Mucosa of stomach (tissue), 1 donor: Measurements from ENCODE around the gene CLMN.
A peak's percentile ranks its signal among the peaks of the same experiment; 100 is the strongest.

Experiments
- H3K27me3 ChIP-seq: one replicate; pipeline ENCODE4 v1.7.0; 2013; ENCODE audit warnings: mild to moderate bottlenecking, low read length; ENCODE audit not compliant: control insufficient read depth, insufficient read depth
- H3K36me3 ChIP-seq: one replicate; pipeline ENCODE4 v1.7.0; 2013; ENCODE audit warnings: low read length; ENCODE audit not compliant: control insufficient read depth, insufficient read depth
- H3K4me1 ChIP-seq: one replicate; pipeline ENCODE4 v1.7.0; 2013; ENCODE audit warnings: mild to moderate bottlenecking, low read length; ENCODE audit not compliant: control insufficient read depth, insufficient read depth
- H3K4me3 ChIP-seq: one replicate; pipeline ENCODE4 v1.7.0; 2013; ENCODE audit warnings: low read length
- H3K9ac ChIP-seq: one replicate; pipeline ENCODE4 v1.7.0; 2013; ENCODE audit warnings: mild to moderate bottlenecking, low read length, moderate library complexity
- H3K9me3 ChIP-seq: one replicate; pipeline ENCODE4 v1.7.0; 2013; ENCODE audit warnings: mild to moderate bottlenecking, low read length, moderate library complexity; ENCODE audit not compliant: control insufficient read depth
- donor health status: Pancreatic carcinoma.

The CLMN gene

DNA sequence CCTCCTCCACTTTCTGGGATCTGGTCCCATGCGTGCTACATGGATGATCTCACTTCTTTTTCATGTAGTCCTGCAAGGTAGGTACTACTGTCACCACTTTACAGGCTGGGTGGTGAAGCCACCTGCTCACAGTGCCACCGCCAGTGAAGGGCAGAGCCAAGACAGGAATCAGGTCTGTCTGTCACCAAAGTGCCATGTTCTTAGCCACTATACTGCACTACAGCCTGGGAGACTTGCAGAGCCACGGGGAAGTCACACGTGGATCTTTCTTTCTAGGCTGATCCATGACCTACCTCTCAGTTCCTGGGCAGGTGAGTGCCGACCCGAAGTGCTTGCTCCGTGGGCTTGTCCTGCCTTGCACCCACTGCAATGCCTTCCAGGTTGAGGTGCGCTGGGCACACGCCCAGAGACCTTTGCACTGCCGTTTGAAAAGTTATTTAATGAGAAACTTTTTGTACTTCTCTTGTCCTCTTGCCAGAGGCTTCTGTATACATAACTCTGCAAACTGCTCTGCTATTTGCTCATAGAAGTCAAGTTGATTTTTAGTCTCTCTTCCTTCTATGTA lies 19.7 kb upstream of the CLMN start:
- Histone ChIP-seq H3K9me3 (no peaks in the 10 kb centered on the region), H3K4me3 (no peak overlapping the region), H3K36me3 (no peaks in the 10 kb centered on the region), H3K4me1 (peaks cover 29% of the 10 kb centered on the region), H3K27me3 (no peaks in the 10 kb centered on the region), H3K9ac (peak overlapping the region; percentile 33)

DNA sequence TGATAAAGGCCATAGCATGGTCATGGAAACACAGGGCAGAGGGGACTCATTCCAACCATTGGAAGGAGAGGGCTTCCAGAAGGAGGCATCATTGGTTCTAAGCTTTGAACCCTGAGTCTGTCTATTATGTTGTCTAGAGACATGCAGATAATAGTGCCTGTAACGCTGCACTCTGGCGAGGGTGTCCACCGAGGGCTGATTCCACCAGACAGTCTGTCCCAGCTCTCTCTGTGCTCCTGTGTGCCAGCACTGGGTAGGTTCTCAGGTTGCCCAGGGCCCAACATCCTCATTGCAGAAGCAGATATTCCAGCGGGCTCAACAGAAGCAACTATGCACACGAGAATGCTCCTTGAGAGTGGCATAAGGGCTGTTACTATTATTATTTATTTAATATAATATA lies 18.7 kb upstream of the CLMN start:
- H3K4me1 ChIP-seq: peaks cover 29% of the 10 kb centered on the region

DNA sequence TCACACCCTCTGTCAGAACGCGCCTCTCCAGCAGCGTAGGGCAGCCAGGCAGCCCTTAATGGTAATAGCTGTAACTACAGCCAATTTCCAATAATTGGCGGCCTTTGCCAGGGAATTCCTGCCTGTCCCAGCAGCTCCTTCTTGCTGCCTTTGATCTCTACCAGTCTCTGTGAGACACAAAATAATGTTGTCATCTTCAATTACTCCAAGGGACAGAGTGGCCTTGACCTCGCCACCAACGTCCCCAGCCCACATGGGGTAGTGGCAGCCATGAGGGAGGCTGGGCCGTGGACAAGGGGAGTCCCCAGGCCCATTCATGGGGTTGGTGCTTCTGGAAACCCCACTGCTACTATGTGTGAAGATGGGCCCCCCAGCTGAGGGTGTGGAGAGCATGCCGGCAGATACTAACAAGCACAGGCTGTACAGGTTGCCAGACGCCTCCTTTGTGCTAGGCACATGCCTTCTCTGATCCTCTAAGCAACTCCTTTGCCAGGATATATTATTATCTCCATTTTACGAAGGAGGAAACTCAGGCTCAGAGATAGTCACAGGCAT lies 17.4 kb upstream of the CLMN start:
- H3K36me3 ChIP-seq: no peaks in the 10 kb centered on the region
- no peaks in the 10 kb centered on the region for H3K9me3 ChIP-seq
- H3K27me3 ChIP-seq: no peaks in the 10 kb centered on the region
- H3K4me1 ChIP-seq: peaks cover 39% of the 10 kb centered on the region
- no peak overlapping the region for H3K4me3 ChIP-seq
- H3K9ac ChIP-seq: no peak overlapping the region

More for the DNA sequence above, 18.7 kb upstream of the CLMN start:
- Histone ChIP-seq H3K9ac (no peak overlapping the region), H3K9me3 (no peaks in the 10 kb centered on the region), H3K36me3 (no peaks in the 10 kb centered on the region), H3K4me3 (no peak overlapping the region), H3K27me3 (no peaks in the 10 kb centered on the region)

DNA sequence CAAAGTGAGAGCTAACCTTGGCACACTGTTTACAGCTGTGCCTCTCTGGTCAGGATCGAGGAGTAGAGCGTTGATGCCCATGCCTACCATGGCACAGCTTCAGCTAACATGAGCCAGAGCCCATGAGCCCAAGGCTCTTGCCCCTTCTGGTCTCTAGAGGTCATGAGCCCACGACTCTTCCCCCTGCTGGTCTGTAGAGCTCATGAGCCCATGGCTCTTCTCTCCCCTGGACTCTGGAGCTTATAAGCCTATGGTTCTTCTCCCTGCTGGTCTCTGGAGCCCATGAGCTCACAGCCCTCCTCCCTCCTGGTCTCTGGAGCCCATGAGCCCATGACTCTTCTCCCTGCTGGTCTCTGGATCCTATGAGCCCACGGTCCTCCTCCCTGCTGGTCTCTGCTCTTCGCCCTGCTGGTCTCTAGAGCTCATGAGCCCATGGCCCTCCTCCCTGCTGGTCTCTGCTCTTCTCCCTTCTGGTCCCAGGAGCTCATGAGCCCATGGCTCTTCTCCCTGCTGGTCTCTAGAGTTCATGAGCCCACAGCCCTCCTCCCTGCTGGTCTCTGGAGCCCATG lies 16.6 kb upstream of the CLMN start:
- H3K9ac ChIP-seq: no peak overlapping the region
- H3K4me3 ChIP-seq: no peak overlapping the region
- H3K36me3 ChIP-seq: no peaks in the 10 kb centered on the region
- no peaks in the 10 kb centered on the region for H3K27me3 ChIP-seq
- H3K9me3 ChIP-seq: no peaks in the 10 kb centered on the region
- peaks cover 48% of the 10 kb centered on the region for H3K4me1 ChIP-seq

DNA sequence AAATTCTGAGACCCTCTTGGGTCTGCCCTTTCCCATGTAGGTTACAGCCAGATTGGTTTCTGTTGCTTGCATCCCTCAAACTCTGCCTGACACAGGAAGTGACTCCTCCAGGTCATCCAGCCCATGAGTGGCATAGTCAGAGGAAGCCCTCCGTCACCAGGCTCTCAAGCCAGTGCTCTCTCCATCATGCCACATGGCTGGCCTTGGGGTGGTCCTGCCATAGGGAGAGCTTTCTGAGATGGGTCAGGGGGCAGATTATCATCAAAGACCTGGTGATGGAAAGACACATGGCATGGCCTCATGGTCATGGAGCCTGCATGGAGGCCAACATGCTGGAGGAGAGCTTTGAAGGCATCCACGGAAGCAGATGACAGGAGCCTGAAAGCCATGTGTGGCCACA lies 15.4 kb upstream of the CLMN start:
- Histone ChIP-seq H3K9ac (no peak overlapping the region), H3K27me3 (no peaks in the 10 kb centered on the region), H3K4me3 (no peak overlapping the region)

DNA sequence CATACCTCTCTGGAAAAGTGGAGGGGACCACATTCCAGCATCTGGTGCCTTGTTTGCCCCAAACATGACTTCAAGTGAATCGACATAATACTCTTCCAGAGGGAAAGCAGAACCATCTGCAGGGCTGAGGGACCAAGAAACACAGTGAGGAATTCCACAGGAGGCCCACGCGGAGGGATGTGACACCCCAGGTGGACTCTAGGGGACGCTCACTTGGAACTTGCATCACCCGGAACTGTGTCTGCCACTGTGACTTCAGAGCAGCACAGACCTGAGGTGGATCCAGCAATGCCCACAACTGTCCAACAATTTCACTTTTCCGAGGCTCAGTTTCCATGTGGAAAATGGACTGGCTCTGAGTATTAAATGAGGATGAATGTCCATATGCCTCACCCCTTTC lies 14.3 kb upstream of the CLMN start:
- Histone ChIP-seq H3K4me3 (no peak overlapping the region), H3K27me3 (no peaks in the 10 kb centered on the region), H3K9ac (no peak overlapping the region), H3K4me1 (peaks cover 35% of the 10 kb centered on the region), H3K9me3 (no peaks in the 10 kb centered on the region), H3K36me3 (no peaks in the 10 kb centered on the region)

More for the DNA sequence above, 15.4 kb upstream of the CLMN start:
- Histone ChIP-seq H3K9me3 (no peaks in the 10 kb centered on the region), H3K36me3 (no peaks in the 10 kb centered on the region), H3K4me1 (peaks cover 42% of the 10 kb centered on the region)

DNA sequence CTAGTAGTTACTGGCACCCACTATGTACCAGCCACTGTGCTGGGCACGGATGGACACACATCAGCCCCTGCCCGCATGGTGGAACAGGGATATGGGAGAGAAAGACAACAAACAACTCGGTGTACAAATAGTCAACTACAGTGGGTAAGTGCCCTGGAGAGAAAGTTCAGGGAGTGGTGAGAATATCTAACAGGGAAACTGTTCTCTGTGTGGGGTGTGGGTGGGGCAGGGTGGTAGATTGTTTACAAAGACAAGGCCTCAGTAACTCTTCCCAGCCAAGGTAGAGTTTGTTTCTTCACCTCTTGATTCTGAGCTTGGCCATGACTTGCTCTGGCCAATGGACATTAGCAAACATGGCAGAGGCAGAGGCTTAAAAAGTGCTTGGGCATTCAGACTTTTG lies 12.9 kb upstream of the CLMN start:
- no peaks in the 10 kb centered on the region for H3K9me3 ChIP-seq
- H3K4me1 ChIP-seq: peaks cover 31% of the 10 kb centered on the region
- H3K36me3 ChIP-seq: no peaks in the 10 kb centered on the region
- no peak overlapping the region for H3K9ac ChIP-seq
- no peaks in the 10 kb centered on the region for H3K27me3 ChIP-seq
- H3K4me3 ChIP-seq: no peak overlapping the region

DNA sequence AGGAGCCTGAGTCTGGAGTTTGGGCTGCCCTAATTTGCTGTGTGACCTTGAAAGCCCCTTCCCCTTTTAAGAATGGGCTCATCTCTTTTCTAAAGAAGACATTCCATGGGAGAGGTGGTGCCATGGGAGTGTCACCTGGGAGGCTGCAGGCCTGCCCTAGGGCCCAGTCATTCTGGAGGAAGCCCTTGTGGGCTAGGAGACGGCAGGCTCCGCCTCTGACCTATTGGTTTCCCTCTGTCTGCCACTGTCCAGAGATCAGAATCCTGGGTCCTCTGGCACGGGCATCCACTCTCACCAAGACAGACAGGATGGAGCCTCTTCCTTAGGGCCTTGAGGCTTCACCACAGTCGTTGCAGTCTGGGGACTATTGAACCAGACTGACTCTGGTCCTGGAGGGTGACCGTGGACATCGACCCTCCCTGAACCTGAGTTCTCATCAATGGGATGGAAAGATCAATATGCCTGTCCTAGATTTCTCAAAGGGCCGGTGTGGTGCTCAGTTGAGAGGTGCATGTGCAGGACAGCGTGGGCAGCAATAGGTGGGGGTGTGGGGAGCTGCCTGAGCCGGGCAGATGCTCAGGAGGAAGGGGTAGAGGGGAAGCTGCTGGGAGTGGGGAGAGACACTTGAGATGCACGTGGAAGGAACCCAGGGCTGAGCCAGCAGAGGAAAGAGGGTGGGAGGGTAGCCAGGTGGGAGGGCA lies 12.2 kb upstream of the CLMN start:
- Histone ChIP-seq H3K27me3 (no peaks in the 10 kb centered on the region), H3K4me3 (no peak overlapping the region), H3K9ac (no peak overlapping the region), H3K4me1 (peaks cover 24% of the 10 kb centered on the region), H3K36me3 (no peaks in the 10 kb centered on the region), H3K9me3 (no peaks in the 10 kb centered on the region)

DNA sequence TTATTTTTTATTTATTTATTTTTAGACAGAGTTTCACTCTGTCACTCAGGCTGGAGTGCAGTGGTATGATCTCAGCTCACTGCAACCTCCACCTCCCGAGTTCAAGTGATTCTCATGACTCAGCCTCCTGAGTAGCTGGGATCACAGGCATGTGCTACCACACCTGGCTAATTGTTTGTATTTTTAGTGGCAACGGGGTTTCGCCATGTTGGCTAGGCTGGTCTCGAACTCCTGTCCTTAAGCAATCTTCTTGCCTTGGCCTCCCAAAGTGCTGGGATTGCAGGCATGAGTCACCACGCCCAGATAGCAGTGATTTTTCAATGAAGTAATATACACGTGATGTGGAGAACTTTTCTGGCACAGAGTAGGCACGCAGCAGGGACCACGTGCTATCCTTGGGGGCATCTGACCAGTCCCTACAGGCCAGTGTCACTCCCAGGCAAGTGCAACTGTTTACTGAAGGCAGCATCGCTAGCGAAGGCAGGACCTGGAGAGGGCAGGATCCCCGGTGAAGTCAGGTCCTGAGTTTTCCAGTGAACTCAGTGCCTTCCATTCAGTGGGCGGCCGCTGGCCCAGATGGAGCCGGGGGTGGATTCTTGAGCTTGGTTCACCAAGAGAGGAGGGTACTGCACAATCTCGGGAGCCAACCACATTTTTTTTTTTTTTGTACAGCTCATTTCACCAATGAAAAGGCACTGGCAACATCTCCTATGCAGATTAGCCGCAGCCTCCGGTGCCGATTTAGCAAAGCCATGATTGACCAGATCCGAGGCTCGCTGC lies 11.1 kb upstream of the CLMN start:
- Histone ChIP-seq H3K36me3 (no peaks in the 10 kb centered on the region), H3K9ac (no peak overlapping the region), H3K9me3 (no peaks in the 10 kb centered on the region), H3K27me3 (no peaks in the 10 kb centered on the region), H3K4me1 (peaks cover 24% of the 10 kb centered on the region), H3K4me3 (no peak overlapping the region)

DNA sequence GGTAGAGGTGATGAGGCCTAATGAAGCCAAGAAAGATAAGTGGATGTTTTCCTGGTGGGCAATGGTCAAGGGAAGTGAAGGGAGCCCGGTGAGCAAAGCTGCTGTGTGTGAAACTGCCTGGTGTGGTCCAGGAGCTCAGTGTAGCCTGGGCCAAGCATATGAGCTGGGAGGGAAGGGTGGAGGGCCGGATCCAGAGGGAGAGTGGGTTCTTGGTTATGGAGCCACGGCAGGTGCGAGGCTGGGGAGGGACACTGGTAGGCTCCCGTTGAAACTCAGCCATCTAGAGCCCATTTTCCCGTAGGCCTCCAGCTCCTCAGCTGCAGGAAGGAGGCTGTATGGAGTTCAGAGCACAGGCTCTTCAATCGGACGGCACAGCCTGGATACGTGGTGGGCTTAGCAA lies 10.2 kb upstream of the CLMN start:
- Histone ChIP-seq H3K36me3 (no peaks in the 10 kb centered on the region), H3K9ac (no peak overlapping the region), H3K9me3 (no peaks in the 10 kb centered on the region)

DNA sequence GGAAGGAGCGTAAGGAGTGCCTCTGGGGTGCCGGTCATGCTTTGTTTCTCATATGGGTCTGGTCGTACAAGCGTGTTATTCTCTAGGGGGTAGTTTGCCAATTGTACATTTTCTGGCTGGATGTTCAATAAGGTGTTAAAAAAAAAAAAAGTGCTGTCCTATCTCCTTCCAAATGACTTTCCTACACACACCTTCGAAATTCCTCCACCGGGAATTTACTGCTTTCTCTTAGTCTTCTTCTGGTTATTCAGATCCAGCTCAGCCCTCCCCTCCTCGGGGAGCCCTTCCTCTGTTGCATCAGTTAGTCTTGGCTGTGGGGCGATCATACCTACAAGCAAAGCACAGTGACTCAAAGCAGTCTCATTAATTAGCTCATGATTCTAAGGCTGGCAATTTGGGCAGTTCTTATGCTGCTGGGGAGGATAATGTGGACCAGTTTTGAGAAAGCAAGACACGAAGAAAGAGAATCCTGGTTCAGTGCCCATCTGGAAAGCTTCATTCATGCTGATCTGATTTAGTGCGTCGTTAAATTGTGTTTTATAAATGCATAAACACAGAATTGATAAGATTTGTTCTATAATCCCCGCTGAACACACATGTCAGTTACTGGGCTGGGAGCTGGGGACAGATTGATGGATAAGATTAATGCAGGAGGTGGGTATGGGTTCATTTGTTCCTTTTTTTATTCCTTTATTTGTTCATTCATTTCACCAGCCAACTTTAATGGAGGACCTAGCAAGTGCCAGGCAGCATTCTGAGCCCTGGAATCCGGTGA lies 9.2 kb upstream of the CLMN start:
- Histone ChIP-seq H3K27me3 (no peaks in the 10 kb centered on the region), H3K4me3 (no peak overlapping the region), H3K9me3 (no peaks in the 10 kb centered on the region)

More for the DNA sequence above, 10.2 kb upstream of the CLMN start:
- Histone ChIP-seq H3K4me1 (peaks cover 24% of the 10 kb centered on the region), H3K4me3 (no peak overlapping the region), H3K27me3 (no peaks in the 10 kb centered on the region)

More for the DNA sequence above, 9.2 kb upstream of the CLMN start:
- Histone ChIP-seq H3K4me1 (peaks cover 24% of the 10 kb centered on the region), H3K36me3 (no peaks in the 10 kb centered on the region), H3K9ac (no peak overlapping the region)
